ENCODE results near the gene MAPK11.

DNA sequence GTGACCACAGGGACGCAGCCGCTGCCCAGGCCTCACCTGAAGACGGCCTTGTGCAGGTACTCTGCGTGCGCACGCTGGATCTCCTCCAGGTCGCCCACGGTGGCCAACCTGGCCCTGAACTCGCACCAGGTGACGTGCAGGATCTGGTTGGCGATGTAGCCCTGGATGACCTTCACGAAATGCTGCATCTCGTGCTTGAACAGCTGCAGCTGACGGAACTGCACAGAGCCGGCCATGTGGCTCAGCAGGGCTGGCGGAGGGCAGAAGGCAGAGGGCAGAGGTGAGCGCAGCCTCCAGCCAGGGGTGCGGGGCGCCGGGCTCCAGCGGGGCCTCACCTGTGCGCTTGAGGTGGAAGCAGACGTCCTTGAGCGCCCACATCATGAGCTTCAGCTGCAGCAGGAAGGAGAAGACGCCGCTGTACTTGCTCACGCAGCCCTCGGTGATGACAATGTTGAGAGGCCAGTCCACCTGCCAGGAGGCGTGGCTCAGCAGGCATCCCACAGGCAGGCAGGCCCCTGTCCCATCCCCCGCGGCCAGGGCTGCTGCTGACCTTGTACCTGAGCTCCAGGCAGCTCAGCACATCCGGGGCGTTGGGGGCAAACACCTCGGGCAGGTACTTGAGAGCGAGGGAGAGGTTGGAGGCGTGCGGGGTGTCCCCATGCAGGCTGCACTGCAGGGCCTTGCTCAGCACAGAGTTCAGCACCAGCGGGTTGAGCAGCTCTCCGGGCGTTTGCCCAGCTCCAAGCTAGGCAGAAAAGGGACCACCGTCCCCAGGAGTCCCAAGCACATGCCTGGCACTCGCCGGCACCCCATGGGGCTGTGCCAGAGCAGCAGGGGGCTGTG lies 51.8 kb downstream of the MAPK11 start:
- TF ChIP-seq, protein P1, sequence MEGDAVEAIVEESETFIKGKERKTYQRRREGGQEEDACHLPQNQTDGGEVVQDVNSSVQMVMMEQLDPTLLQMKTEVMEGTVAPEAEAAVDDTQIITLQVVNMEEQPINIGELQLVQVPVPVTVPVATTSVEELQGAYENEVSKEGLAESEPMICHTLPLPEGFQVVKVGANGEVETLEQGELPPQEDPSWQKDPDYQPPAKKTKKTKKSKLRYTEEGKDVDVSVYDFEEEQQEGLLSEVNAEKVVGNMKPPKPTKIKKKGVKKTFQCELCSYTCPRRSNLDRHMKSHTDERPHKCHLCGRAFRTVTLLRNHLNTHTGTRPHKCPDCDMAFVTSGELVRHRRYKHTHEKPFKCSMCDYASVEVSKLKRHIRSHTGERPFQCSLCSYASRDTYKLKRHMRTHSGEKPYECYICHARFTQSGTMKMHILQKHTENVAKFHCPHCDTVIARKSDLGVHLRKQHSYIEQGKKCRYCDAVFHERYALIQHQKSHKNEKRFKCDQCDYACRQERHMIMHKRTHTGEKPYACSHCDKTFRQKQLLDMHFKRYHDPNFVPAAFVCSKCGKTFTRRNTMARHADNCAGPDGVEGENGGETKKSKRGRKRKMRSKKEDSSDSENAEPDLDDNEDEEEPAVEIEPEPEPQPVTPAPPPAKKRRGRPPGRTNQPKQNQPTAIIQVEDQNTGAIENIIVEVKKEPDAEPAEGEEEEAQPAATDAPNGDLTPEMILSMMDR (IDR thresholded peaks at IDR 0.05 in 2 of 3, conservative IDR thresholded peaks at IDR 0.05 in 1 of 3; ENCODE audit: borderline replicate concordance in 1 of 3, insufficient read depth in 1 of 3, low read depth in 2 of 3, low read length in 2 of 3): no peak
- TF ChIP-seq EGR1 (IDR thresholded peaks at IDR 0.05; ENCODE audit: low read depth) (no peak), YY1 (IDR thresholded peaks at IDR 0.05; ENCODE audit: extremely low read depth, insufficient replicate concordance, low read depth, low read length) (no peak), REST (IDR thresholded peaks at IDR 0.05; ENCODE audit: low read depth) (no peak), SP1 (IDR thresholded peaks at IDR 0.05; ENCODE audit: low read depth) (no peak), POLR2AphosphoS5 (IDR thresholded peaks at IDR 0.05; ENCODE audit: low read depth, low read length) (no peak)
